ENCODE data around the gene TH. TPM values are rescaled to one million over a fixed set of nuclear protein-coding genes. Genes with fewer than 3 reads are reported as not detected.

Gene TH
- total and polyA plus RNA-seq, 2 donors from 2014 or later: not detected

- no peaks in the 10 kb centered on the region for H3K4me1 ChIP-seq (ENCODE audit: control insufficient read depth in 2 of 3, insufficient read depth in 2 of 3, low read depth in 1 of 3, low read length in 3 of 3)
- H3K9me3 ChIP-seq (ENCODE audit: control insufficient read depth in 2 of 3, insufficient read depth in 1 of 3, low read length in 3 of 3): no peaks in the 10 kb centered on the region
- no peak overlapping the region for H3K4me3 ChIP-seq (ENCODE audit: low read length in 3 of 3)
- no peak overlapping the region for H3K27ac ChIP-seq (ENCODE audit: low read depth in 2 of 2, low read length in 2 of 2)
- TF ChIP-seq CTCF (IDR thresholded peaks at IDR 0.05; ENCODE audit: borderline replicate concordance, extremely low read depth, insufficient read depth): no peak
- DNase-seq: no peak
- no peak overlapping the region for H3K9ac ChIP-seq (ENCODE audit: low read length in 3 of 3)
- H3K36me3 ChIP-seq (ENCODE audit: control insufficient read depth in 2 of 3, insufficient read depth in 3 of 3, low read length in 3 of 3): no peaks in the 10 kb centered on the region
- intact Hi-C loops (cut with DNase I): no loop called here
- H3K27me3 ChIP-seq (ENCODE audit: control insufficient read depth, insufficient read depth, low read length): no peaks in the 10 kb centered on the region
- no peak for FAIRE-seq
Measured at GRCh38 chr11:2164861-2165555, 6.6 kb downstream of the TH start.

GRCh38 chr11:2164081-2164480, 7.5 kb downstream of the TH start:
- DNase-seq: no peak
- Histone ChIP-seq H3K4me3 (ENCODE audit: low read length in 3 of 3) (no peak overlapping the region), H3K36me3 (ENCODE audit: control insufficient read depth in 2 of 3, insufficient read depth in 3 of 3, low read length in 3 of 3) (no peaks in the 10 kb centered on the region), H3K9ac (ENCODE audit: low read length in 3 of 3) (no peak overlapping the region), H3K9me3 (ENCODE audit: control insufficient read depth in 2 of 3, insufficient read depth in 1 of 3, low read length in 3 of 3) (no peaks in the 10 kb centered on the region), H3K4me1 (ENCODE audit: control insufficient read depth in 2 of 3, insufficient read depth in 2 of 3, low read depth in 1 of 3, low read length in 3 of 3) (no peaks in the 10 kb centered on the region), H3K27ac (ENCODE audit: low read depth in 2 of 2, low read length in 2 of 2) (no peak overlapping the region), H3K27me3 (ENCODE audit: control insufficient read depth, insufficient read depth, low read length) (no peaks in the 10 kb centered on the region)
- no peak for FAIRE-seq
- intact Hi-C loops (cut with DNase I): no loop called here
- no peak for TF ChIP-seq CTCF (IDR thresholded peaks at IDR 0.05; ENCODE audit: borderline replicate concordance, extremely low read depth, insufficient read depth)

GRCh38 chr11:2163428-2163978, 8.1 kb downstream of the TH start:
- no peaks in the 10 kb centered on the region for H3K27me3 ChIP-seq (ENCODE audit: control insufficient read depth, insufficient read depth, low read length)
- TF ChIP-seq CTCF (IDR thresholded peaks at IDR 0.05; ENCODE audit: borderline replicate concordance, extremely low read depth, insufficient read depth): no peak

More at GRCh38 chr11:2163428-2163978, 8.1 kb downstream of the TH start:
- Histone ChIP-seq H3K9ac (ENCODE audit: low read length in 3 of 3) (no peak overlapping the region), H3K4me1 (ENCODE audit: control insufficient read depth in 2 of 3, insufficient read depth in 2 of 3, low read depth in 1 of 3, low read length in 3 of 3) (no peaks in the 10 kb centered on the region), H3K4me3 (ENCODE audit: low read length in 3 of 3) (no peak overlapping the region), H3K36me3 (ENCODE audit: control insufficient read depth in 2 of 3, insufficient read depth in 3 of 3, low read length in 3 of 3) (no peaks in the 10 kb centered on the region), H3K9me3 (ENCODE audit: control insufficient read depth in 2 of 3, insufficient read depth in 1 of 3, low read length in 3 of 3) (no peaks in the 10 kb centered on the region), H3K27ac (ENCODE audit: low read depth in 2 of 2, low read length in 2 of 2) (no peak overlapping the region)
- DNase-seq: no peak
- intact Hi-C loops (cut with DNase I): no loop called here
- FAIRE-seq: no peak
